Stimulated activated CD8-positive, alpha-beta memory T cell treated with anti-CD3 and anti-CD28 coated beads, Interleukin-15, amount 100 ng/mL, for 1 hour (primary cell): ENCODE data around the gene CLDN34.

Source experiments
- DNase-seq: peaks from one replicate; pipeline ENCODE4 v3.0.0-alpha.2; 2020; ENCODE audit warnings: low read depth

The CLDN34 gene

GRCh38 chrX:10016519-10017132, 49.5 kb downstream of the CLDN34 start:
- no peak for DNase-seq

GRCh38 chrX:10017872-10018271, 50.7 kb downstream of the CLDN34 start:
- DNase-seq, result no peak
